ENCODE measurements around the gene NMRK2.

DNA sequence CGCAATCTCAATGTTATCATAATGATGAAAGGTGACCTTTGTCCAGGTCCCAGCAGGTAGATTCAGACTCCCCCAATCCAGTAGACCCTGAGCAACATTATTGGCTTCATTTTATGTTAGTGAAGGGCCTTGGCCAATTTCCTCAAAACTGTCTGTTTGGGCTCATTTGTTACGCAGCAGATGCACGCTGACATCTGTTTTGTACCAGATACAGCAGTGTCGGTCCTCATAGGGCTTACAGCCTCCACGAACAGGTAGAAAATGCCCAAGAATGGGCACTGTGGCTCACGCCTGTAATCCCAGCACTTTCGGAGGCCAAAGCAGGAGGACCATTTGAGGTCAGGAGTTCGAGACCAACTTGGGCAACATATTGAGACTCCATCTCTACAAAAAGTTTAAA is 13.1 kb upstream of the NMRK2 start:
- TF ChIP-seq CTCF (IDR thresholded peaks at IDR 0.05 in 4 of 5, conservative IDR thresholded peaks at IDR 0.05 in 1 of 5) (no peak), POLR2A (IDR thresholded peaks at IDR 0.05) (no peak)

All from gastrocnemius medialis (tissue), 4 donors.